GM21717 (cell line): Measurements from ENCODE around the gene C3orf70.
"Not testable (repeated sequence)": the region's sequence is repeated elsewhere in the genome, so short reads cannot be mapped to it uniquely, and the experiment has no call there.

Source experiments
- ATAC-seq: cut with Tn5 transposase; IDR thresholded peaks from one replicate; pipeline ENCODE4 v1.9.1; 2021; ENCODE audit warnings: mild to moderate bottlenecking, moderate library complexity; ENCODE audit not compliant: unreplicated experiment

The C3orf70 gene

GRCh38 chr3:185151101-185151963, 1.5 kb downstream of the C3orf70 start:
- ATAC-seq: no peak

GRCh38 chr3:185150561-185150960, 2.3 kb downstream of the C3orf70 start:
- ATAC-seq: no peak

GRCh38 chr3:185149591-185149990, 3.3 kb downstream of the C3orf70 start:
- ATAC-seq: no peak

GRCh38 chr3:185145511-185145910, 7.3 kb downstream of the C3orf70 start:
- no peak for ATAC-seq

DNA sequence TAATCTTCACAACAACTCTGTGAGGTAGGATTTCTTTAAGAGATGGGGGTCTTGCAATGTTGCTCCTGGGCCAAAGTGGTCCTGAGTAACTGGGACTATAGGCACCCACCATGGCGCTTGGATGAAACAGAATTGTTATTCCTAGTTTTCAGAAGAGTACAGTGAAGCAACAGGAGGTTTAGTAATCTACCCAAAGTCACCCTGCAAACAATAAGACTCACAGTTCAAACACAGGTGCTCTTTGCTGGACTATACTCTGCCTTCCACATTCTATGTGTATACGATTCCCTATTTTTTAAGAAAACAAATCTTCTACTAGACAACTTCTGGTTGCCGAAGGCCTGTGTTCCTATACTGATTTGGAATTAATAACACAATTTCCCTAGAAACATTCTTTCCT, 8.1 kb downstream of the C3orf70 start:
- no peak for ATAC-seq

DNA sequence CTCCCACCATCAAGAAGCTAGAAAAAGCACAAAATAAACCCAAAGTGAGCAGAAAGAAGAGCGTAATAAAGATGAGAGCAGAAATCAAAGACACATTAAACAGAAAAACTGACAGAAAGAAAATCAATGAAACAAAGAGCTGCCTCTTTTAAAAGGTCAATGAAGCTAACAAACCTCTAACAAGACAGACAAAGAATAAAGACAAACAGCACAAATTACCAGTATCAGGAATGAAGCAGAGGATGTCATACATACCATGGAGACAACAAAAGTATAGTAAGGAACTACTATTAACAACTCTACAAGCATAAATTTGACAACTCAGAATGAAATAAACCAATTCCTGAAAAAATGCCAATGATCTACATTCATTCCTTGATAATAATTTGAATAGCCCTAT, 15.0 kb downstream of the C3orf70 start:
- ATAC-seq: no peak

DNA sequence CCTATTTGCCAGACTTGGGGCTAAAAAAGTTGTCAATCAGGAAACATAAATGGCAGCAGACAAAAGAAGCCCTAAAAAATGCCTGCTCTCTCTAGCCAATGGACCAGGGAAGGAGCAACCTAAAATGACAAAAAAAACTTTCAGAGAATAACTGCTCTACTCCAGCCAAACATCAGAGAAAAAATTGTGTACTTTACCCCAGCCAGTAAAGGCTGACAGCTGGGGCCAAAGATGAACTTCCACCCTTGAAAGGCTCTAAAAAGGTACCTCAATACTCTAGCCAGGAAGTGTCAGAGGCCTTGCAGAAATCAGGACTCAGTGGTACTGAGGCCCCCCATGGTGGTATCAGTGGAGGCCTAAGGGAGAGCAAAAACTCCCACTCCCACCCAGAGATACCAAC, 18.4 kb downstream of the C3orf70 start:
- ATAC-seq: no peak

- ATAC-seq: no peak
These were observed 21.1 kb downstream of the C3orf70 start for GRCh38 chr3:185131602-185132256.

DNA sequence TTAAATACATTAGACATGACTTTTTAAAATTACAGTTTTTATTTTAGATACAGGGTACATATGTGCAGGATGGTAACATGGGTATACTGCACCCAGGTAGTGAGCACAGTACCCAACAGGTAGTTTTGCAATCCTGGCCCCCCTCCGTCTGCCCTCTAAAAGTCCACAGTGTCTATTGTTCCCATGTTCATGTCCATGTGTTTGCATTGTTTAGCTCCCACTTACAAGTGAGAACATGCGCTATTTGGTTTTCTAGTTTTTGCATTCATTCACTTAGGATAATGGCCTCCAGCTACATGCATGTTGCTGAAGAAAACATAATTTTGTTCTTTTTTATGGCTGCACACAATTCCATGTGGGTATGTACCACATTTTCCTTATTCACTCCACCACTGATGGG, 23.8 kb downstream of the C3orf70 start:
- ATAC-seq: no peak

DNA sequence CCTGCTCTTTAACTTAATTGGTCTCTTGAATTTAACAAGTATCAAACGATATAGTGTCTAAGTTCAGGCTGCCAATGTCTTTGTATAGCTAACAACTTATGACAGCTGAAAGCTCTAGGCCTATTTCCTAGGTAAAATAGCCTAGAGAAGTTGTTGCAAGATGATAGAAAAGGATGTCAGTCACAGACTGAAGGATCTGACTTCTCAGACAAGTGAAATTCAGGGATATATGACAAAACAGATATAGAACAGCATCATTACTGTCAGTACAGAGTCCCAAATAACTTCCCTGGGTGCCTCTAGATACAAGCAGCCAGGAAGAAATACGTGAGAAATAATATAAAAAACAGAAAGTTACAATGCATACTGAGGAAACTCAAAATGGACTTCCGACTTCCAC, 26.7 kb downstream of the C3orf70 start:
- ATAC-seq: no peak

DNA sequence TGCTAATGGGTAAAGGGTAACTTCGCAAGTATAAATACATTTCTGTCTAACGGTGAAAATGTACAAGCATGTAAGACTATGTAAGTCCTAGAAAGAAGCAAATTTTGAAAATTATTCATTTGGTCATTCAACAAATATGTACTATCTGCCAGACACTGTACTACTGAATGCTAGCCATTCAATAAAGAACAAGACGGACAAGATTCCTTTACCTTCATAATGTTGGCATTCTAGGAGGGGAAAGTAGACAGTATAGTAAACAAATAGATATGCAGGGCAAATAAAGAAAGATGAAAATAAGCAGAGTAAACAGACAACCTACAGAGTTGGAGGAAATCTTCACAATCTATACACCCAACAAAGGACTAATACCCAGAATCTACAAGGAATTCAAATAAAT, 32.7 kb downstream of the C3orf70 start:
- ATAC-seq: no peak

DNA sequence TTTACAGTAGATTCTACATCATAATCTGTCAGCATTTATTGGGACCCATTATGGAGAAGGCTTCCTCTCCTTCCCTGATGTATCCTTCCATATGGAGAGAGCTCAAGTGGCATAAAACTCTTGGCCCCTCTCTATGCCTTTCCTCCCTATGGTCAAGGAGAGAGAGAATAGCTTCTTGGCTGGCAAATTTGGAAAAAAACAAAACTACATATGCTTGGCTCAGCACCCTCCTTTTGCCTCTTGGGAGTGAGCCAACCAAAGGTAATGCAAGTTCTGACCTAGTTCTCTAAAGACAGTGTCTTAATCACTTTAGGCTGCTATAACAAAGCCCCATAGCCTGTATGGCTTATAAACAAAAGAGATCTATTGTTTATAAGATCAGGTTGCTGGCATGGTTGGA, 37.5 kb downstream of the C3orf70 start:
- no peak for ATAC-seq

- ATAC-seq: no peak
These were observed 38.1 kb downstream of the C3orf70 start for GRCh38 chr3:185114756-185115155.

DNA sequence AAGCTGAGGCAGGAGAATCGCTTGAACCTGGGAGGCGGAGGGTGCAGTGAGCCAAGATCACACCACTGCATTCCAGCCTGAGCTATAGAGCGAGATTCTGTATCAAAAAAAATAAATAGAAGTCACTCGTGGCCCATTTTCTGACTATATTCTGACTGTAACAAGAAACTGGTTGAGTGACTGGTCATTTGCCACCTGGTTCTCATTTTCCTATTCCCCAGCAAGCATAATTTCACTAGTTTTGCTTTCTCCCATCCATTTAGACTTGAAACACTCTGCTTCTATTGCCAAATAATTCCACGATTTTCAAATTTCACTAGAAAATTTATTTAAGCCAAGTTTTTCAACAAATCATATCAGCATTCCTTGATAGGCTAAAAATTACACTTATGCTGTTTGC, 40.7 kb downstream of the C3orf70 start:
- no peak for ATAC-seq

DNA sequence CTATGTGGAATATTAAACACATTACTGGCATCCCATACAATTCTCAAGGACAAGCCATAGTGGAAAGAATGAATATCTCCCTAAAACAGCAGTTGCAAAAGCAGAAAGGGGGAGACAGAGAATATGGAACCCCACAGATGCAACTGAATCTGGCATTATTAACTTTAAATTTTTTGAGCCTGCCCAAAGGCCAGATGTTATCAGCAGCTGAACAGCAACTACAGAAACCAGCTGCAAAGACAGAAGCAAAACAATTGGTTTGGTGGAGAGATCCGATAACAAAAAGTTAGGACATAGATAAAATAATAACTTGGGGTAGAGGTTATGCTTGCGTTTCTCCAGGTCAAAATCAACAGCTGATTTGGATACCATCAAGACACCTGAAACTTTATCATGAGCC, 43.8 kb downstream of the C3orf70 start:
- not testable (repeated sequence) for ATAC-seq

DNA sequence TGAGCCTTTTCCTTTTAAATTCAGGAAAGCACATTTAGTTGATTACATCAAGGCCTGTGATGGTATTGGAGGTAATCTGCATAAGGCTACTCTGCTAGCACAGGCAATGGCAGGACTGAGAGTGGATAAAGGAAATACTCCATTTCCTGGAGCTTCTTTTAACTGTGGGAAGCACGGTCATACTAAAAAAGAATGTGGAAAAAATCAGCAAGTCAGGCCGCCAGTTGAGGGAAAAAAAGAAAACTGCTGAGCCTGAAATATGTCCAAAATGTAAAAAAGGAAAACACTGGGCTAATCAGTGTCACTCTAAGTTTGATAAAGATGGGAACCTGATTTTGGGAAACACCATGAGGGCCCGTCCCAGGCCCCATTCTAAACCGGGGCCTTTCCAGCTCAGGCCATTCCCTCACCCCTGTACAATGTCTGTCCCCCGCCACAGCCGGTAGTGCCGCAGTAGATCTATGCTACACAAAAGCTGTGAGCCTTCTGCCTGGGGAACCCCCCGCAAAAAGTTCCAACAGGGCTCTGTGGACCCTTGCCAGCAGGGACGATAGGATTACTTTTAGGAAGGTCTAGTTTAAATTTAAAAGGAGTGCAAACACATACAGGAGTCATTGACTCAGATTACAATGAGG, 46.5 kb downstream of the C3orf70 start:
- ATAC-seq: not testable (repeated sequence)

- ATAC-seq: no peak
These were observed 49.3 kb downstream of the C3orf70 start for GRCh38 chr3:185103359-185104127.

DNA sequence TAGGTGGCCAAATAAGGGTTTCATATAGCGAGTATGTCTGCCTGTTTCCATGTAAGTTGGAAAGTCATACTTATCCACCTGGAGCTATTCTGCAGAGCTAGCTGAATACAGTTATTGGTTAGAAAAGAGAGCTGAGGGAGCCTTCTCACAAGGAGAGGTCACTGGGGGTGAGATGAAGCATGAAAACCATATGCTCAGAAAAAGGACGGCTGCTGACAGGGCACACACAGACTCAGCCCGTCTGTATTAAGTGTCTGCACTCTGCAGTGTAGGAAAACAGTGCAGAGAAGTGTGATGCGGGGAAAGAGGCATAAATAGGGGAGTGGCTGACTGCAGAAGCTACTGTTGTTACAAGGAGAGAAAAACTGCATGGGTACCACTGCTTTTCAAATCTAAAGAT, 58.2 kb downstream of the C3orf70 start:
- ATAC-seq: no peak

GRCh38 chr3:185093116-185093515, 59.7 kb downstream of the C3orf70 start:
- no peak for ATAC-seq

GRCh38 chr3:185090811-185091210, 62.0 kb downstream of the C3orf70 start:
- ATAC-seq: no peak

DNA sequence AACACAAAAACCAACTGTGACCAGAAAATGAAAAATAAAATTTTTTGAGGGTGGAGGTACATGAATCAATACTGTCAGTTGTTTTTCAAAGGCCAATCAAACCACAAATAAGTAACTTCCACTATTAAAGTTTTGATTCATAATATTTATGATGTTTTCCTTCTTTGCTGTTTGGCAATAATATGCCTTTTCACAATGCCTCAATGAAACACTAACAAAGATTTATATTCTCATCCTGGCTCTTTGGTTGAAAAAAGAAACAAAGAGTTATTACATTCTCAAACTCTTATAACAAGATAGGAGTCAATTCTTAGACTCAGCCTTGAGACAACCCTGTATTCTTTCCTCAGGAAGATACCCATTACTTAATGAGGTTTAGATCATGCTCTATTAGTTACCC, 63.1 kb downstream of the C3orf70 start:
- ATAC-seq: no peak
